Hematopoietic multipotent progenitor cell treated with erythropoietin and hydrocortisone succinate and interleukin-3 and kit ligand, for 15 days (in vitro differentiated cells): ENCODE measurements around the gene RSPO4.

Source experiments
- DNase-seq: peaks from one replicate; pipeline ENCODE4 v3.0.0-alpha.2; 2015; ENCODE audit warnings: low spot score

Gene RSPO4

GRCh38 chr20:942611-943010, 59.5 kb downstream of the RSPO4 start:
- no peak for DNase-seq

- no peak for DNase-seq
Measured at GRCh38 chr20:940926-941325, 61.2 kb downstream of the RSPO4 start.

GRCh38 chr20:939606-940005, 62.5 kb downstream of the RSPO4 start:
- DNase-seq, result no peak

DNA sequence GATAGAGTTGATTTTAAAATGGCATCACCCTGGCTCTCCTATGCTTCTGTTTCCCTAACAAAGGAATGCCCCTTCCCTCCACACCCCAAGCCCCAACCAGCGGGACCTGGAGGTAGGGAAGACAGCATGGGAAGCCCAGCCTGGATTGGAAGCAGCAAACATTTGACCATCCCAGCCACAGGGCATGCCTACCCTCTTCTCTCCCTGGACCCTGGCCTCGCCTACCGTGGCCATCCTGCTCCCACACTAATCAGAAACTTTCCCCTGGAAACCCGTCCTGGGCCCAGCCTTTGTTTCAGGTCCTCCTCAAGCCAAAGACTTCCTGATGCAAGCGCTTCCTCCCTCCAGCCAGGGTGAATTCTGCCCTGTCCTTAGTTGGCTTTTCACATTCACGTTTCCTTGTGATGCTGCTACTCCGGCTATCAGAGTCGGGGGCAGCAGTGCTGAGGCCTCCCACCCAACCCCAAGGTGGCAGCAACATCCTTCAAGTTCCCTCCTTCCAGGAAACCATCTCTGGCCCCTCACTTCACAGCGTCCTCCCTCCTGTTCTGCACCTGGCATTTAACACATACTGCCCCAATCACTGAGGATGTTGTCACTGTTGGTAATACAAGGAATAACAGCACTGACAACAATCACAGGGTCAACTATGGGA, 67.8 kb downstream of the RSPO4 start:
- DNase-seq, result no peak

GRCh38 chr20:933029-933428, 69.1 kb downstream of the RSPO4 start:
- no peak for DNase-seq

GRCh38 chr20:931401-931800, 70.7 kb downstream of the RSPO4 start:
- DNase-seq, result no peak

DNA sequence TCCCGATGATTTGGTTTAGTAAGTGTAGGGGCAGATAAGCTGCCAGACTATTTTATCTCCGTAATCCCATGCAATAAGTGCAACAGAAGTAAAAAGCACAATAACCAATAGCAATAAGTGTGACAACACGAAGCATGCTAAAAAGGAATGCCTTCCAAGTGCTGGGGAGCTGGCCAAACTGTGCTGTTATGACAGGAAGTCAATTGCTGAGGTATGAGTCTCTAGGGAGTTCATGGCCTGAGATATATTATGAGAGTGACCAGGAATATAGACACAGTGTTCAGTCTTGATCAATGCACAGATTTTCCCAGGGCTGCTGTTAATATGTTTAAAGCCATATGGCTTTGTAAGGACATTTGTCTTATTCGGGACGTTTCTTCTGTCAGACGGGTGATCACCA, 75.4 kb downstream of the RSPO4 start:
- DNase-seq, result no peak

DNA sequence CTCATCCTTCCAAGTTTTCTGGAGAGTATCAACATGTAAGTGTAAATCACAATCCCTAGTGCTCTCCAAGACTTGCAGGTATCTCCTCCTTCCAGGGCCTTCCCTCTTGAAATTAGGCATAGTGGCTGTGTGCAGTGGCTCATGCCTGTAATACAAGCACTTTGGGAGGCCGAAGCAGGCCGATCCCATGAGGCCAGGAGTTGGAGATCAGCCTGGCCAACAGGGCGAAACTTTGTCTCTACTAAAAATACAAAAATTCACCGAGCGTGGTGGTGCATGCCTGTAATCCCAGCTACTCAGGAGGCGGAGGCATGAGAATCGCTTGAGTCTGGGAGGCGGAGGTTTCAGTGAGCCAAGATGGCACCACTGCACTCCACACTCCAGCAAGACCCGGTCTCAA, 76.6 kb downstream of the RSPO4 start:
- no peak for DNase-seq

GRCh38 chr20:924639-925038, 77.5 kb downstream of the RSPO4 start:
- DNase-seq, result no peak

DNA sequence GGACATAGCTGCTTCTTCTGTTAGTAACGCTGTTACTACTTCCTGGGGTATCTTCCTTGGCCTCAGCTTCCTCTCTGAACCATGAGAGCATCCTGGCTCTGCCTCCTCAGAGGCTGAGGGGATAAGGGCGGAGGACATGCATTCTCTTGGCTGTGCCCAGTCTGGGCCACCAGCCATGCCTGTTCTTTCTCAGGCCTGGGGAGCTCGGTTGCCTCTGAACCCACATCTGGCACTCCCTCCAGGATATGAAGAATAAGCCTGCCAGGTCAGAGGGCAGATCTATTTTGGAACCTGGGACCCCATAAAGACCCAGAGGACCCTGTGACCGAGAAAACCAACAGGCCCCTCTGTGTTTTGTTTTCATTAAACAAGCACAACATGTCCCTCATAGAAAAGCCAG, 79.3 kb downstream of the RSPO4 start:
- no peak for DNase-seq

GRCh38 chr20:921068-921467, 81.0 kb downstream of the RSPO4 start:
- no peak for DNase-seq

DNA sequence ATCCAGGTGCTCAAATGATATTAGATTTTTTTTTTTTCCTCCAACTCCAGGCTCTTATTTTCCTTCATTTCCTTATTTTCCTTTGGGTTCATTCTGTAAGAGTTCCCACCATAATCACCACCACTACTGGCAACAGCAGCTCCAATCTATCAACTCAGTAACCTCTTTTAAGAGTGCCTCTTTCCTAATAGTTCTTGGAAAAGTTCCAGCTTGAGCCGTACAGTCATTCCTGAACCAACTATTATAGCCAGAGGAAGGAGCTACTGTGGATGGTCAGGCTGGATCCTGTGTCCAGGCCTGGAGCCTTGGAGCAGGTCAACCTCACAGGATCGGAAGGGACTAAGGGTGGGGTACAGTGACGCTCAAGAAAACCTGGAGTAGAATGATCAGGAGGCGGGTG, 81.8 kb downstream of the RSPO4 start:
- DNase-seq, result no peak

- DNase-seq, result no peak
Measured at GRCh38 chr20:919491-919916, 82.6 kb downstream of the RSPO4 start.

DNA sequence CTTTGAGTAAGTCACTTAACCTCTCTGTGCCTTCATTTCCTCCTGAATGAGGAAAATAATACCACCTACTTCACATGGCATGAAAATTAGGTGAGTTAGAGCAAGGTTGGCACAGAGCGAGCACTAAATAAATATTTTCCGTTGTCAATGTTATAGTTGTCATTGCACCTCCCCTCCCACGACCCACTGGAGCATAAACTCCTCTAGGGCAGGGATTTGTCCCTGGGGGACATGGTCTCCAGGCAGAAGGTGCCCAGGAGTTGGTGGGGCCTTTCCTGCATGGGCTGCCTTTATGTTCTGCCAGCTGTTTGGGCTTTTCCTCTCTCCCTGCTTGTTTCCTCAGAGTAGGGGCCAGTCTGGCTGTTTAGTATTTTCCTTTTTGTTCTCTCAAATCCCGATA, 84.7 kb downstream of the RSPO4 start:
- no peak for DNase-seq

- DNase-seq, result no peak
Measured at GRCh38 chr20:916825-917224, 85.3 kb downstream of the RSPO4 start.

DNA sequence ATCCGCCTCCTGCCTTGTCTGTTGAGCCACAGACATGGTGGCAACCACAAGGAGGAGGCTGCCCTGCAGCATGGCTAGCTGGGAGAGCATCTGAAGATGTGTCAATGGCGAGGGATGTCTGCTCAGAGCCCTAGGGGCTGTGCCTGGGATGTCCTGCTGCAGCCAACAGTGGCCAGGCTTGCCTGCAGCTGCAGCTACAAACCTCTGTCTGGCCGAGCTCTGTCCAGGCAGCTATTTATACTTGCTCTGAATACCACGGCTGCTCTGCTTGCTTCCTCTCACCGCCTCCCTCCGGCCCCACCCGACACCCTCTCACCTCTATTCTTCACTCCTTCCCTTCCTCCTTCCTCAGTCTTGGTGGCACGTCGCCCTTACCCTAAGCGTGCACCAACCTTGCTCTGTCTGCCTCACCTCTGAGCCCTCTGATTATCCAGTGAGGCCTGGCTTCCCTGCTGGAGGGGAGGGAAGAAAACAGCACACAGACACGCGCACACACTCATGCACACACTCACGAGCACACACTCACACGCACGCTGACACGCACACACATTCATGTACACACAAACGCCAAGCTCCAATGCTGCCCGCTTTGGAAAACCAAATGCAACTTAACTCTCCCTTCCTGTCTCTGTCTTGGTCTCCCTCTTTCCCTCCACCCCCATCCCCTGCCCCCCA, 85.8 kb downstream of the RSPO4 start, which contains the start of gene ANGPT4:
Gene ANGPT4 (minus strand): TSS at position 210 of the 675 bp plus-strand sequence. CDS start 120 bp downstream, at position 90.
- DNase-seq, result no peak

- no peak for DNase-seq
Measured at GRCh38 chr20:914727-915498, 87.2 kb downstream of the RSPO4 start.

DNA sequence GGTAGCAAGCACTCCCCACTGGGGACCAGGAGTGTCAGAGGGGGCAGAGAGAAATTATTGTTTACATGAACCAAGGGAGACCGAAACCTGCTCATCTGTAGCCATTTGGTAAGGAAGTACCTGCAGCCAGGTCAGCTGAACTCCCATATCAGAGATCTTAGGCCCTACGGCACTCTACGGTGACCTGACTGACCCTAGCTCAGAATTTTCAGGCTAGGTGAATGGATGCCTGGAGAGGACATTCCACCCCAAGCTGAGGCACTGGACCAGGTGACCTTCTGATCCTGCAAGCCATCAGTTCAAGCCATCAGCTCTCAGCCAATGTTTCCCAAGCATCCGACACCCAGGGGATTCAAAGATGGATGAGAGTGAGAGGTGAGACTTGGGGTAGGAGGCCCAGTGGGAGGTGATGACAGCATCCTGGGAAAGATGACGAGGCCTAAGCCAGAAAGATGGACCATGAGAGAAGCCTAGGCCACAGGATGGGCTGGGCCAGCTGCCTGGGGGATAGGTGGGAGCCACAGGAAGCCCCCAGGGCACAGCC, 88.7 kb downstream of the RSPO4 start:
- no peak for DNase-seq

- DNase-seq, result no peak
Measured at GRCh38 chr20:911882-912600, 90.1 kb downstream of the RSPO4 start.

DNA sequence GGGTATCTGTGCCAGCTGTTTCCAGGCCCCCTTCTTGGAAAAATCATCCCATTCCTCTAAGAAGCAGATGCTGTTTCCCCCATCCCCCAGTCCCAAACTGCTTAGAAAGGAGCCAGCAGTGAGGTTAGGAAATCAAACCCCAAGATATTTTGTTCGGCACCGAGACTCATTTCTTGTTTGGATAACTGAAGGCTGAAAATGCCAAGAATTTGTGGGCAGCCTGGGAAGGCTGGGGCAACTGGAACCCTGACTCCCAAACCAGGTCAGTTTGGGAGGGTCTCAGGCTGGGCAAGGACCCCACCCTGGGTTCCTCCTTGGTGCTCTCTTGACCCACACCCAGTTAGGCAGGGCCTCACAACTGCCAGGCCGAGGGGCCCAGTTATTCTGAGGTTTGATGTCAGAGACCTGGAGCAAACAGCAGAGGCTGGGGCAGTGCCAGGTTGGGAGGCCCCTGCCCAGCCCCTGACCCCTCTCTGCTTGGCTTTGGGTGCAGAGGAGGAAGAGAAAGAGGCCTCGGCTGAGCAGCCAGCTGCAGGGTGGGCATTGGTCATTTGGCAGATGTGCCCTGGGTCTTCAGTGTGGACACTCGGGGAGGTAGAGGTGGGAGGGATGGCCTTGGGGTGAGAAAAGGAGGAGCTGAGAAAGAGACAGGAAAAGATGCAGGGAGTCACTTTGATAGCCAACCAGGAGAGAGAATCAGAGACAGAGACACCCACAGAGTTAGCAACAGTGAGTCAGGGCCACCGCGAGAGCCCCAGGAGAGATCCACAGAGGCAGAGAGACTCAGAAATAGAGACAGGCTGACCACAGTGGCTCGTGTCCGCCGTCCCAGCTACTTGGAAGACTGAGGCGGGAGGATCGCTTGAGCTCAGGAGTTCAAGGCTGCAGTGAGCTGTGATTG, 91.0 kb downstream of the RSPO4 start:
- DNase-seq, result no peak
